ENCODE results near the gene KCNS1.

The KCNS1 gene

DNA sequence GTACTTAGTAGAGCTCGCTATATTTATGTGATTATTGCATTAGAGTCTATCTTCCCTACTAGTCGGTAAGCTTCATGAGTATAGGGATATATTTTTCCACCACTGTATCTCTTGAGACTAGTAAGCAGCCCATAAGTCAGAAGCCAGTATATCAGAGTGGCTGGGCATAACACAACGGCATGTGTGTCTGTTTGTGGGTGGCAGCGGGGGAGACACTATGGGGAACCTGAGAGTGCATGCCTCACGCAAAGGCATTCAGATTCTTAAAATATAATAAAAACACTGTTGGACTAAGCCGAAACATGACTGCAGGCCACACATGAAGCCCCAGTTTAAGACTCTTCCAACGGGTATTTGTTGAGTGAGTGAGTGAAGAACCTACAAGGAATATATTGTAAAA is 8.0 kb downstream of the KCNS1 start:
- DNase-seq (ENCODE audit: low read depth in 2 of 2): no peak
- H3K4me3 ChIP-seq (replicated peaks in 1 of 2; ENCODE audit: low read depth in 2 of 2, low read length in 2 of 2): no peak overlapping the region
- TF ChIP-seq, protein P1, sequence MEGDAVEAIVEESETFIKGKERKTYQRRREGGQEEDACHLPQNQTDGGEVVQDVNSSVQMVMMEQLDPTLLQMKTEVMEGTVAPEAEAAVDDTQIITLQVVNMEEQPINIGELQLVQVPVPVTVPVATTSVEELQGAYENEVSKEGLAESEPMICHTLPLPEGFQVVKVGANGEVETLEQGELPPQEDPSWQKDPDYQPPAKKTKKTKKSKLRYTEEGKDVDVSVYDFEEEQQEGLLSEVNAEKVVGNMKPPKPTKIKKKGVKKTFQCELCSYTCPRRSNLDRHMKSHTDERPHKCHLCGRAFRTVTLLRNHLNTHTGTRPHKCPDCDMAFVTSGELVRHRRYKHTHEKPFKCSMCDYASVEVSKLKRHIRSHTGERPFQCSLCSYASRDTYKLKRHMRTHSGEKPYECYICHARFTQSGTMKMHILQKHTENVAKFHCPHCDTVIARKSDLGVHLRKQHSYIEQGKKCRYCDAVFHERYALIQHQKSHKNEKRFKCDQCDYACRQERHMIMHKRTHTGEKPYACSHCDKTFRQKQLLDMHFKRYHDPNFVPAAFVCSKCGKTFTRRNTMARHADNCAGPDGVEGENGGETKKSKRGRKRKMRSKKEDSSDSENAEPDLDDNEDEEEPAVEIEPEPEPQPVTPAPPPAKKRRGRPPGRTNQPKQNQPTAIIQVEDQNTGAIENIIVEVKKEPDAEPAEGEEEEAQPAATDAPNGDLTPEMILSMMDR (IDR thresholded peaks at IDR 0.05; ENCODE audit: low read depth, low read length): no peak

DNA sequence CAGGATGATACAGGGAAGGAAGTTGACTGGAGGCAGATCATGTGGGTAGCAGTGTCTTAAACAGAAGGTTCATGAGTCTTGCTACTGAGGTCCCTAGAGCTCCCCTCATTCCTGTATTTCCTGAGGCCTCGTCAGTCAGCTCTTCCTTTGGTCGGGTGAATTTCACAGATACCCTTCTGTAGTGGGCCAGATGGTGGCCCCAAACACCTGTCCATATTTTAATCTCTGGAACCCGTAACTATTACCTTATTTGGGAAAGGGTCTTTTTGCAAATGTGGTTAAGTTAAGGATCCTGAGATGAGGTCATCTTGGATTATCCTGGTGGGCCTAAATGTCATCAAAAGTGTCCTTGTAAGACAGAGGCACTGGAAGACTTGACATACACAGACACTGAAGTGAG is 9.6 kb downstream of the KCNS1 start:
- TF ChIP-seq, protein P1 (IDR thresholded peaks at IDR 0.05; ENCODE audit: low read depth, low read length): no peak
- H3K4me3 ChIP-seq (replicated peaks in 1 of 2; ENCODE audit: low read depth in 2 of 2, low read length in 2 of 2): no peak overlapping the region
- no peak for DNase-seq (ENCODE audit: low read depth in 2 of 2)

DNA sequence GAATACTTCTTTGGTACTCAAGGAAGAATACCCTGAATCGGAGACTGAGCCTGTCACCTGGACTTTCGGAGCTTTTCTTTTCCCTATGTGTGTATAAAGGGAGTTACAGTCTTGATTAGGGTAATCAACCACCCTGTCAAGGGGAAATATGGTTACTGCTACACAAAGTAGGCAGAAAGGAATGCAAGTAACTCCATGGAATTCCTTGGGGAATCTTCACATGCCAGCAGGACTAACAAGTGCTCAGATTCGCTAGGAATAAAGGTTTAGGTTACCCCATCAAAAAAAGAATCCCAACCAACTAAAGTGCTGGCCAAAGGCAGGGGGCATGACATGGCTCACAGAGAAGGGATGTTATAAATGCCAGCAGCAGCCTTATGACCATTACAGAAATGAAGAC is 10.4 kb downstream of the KCNS1 start:
- DNase-seq (ENCODE audit: low read depth in 2 of 2): no peak
- no peak overlapping the region for H3K4me3 ChIP-seq (replicated peaks in 1 of 2; ENCODE audit: low read depth in 2 of 2, low read length in 2 of 2)
- TF ChIP-seq, protein P1 (IDR thresholded peaks at IDR 0.05; ENCODE audit: low read depth, low read length): no peak

DNA sequence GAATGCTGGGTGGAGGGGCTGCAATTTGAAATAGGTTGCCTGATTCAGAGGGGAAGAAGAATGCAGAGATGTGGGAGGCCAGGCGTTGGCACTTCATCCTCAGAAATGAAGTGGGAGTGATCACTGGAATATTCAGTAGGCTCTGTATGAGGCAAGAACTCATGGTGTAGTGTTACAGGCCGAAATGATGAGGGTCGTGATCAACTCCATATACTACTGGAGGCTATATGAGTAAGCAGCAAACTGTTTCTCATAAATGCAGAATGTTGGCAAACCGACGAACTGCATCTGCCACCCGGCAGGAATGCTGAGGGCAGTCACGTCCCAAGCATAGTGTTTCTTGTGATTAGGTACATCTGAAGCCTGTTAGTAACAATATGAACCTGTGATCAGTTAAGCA is 12.7 kb downstream of the KCNS1 start:
- TF ChIP-seq, protein P1 (IDR thresholded peaks at IDR 0.05; ENCODE audit: low read depth, low read length): no peak
- peak; percentile 29 to 74 for DNase-seq (ENCODE audit: low read depth in 2 of 2)
- no peak overlapping the region for H3K4me3 ChIP-seq (replicated peaks in 1 of 2; ENCODE audit: low read depth in 2 of 2, low read length in 2 of 2)

DNA sequence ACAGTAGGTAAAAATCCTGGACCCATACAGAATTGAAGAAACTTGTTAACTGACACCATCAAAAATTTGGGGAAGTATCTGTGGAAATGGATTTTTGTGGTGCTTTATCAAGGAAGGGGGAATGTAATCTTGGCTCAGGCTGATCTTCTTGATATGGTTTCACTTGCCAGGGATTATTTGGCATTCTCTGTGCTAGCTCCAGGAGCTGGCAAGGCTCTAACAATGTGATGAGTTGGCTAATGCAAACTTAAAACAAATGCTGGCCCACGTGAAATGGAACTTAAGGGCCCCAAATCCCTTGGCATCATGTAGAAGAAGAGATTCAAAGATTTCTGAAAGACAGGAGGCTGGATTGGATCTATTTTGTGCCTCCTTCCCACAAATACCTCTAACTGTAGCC is 13.1 kb downstream of the KCNS1 start:
- no peak overlapping the region for H3K4me3 ChIP-seq (replicated peaks in 1 of 2; ENCODE audit: low read depth in 2 of 2, low read length in 2 of 2)
- peak in 1 of 2 donors; percentile 52 for DNase-seq (ENCODE audit: low read depth in 2 of 2)
- TF ChIP-seq, protein P1 (IDR thresholded peaks at IDR 0.05; ENCODE audit: low read depth, low read length): no peak

DNA sequence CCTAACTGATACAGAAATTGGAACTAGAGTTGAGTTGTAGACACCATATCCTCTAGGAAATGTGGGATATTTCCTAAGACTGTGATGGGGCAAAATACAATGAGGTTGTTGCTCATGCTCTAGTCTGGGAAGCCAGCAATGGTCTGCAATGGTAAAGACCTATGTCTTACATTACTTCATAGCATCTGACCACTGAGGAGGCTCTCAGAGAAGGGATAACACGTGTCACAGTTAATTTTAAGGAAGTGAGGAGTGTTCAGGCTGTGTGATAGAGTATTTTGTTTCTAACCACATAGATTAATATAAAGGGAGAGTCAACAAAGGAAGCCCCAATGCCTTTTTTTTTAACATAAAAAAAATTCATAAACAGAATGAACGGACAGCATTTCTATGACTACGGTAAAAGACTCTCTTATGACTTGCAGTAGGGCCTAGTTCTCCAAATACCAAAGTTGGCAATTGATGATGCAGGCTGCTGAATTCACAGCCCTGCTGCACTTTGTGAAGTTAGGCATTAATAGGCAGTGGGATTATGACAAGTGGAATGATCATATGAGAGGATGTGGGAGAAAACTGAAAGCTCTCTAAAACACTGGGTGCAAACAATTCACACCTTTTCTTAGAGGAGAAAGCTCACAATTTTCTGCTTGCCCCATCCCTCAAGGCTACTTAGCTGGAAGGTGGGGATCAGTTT is 13.7 kb downstream of the KCNS1 start:
- H3K4me3 ChIP-seq (replicated peaks in 1 of 2; ENCODE audit: low read depth in 2 of 2, low read length in 2 of 2): no peak overlapping the region
- TF ChIP-seq, protein P1 (IDR thresholded peaks at IDR 0.05; ENCODE audit: low read depth, low read length): no peak

DNA sequence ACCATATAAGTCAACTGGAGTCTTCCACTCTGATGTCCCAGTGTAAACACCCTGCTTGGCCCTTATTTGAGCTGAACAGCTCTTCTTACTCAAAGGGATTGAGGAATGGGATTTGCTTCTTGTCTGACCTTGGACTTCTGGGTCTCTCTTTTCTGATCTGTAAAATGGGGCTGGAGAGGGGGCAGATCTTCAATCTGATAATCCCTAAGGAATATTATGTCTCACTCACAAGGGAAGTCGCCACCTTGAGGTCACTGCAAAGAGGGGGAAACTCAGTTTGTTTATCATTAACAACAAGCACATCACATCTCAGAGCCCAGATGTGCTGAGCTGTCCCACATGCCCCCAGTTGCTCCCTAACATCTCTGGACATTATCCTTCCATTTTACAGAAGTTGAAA is 15.1 kb downstream of the KCNS1 start:
- no peak for DNase-seq (ENCODE audit: low read depth in 2 of 2)
- TF ChIP-seq, protein P1 (IDR thresholded peaks at IDR 0.05; ENCODE audit: low read depth, low read length): no peak
- no peak overlapping the region for H3K4me3 ChIP-seq (replicated peaks in 1 of 2; ENCODE audit: low read depth in 2 of 2, low read length in 2 of 2)

More for the DNA sequence above, 13.7 kb downstream of the KCNS1 start:
- DNase-seq (ENCODE audit: low read depth in 2 of 2): no peak

Measured in cardiac fibroblast (primary cell).